MCF 10A (cell line): ENCODE measurements around the gene NNMT. TPM values are rescaled to one million over a fixed set of nuclear protein-coding genes. Genes with fewer than 3 reads are reported as not detected.

ENCODE experiments used
- BruUV-seq: library from RNA; stranded (reverse); fragments of 400-500 nt; replicated peaks from 2 replicates; lab custom pipeline; 2021; lab: Mats Ljungman, UMichigan
- CTCF ChIA-PET: fragments of 300-600 bp; sonication (Branson Sonifier 250); formaldehyde crosslinking; extraction: SDS; loops from one replicate; lab custom pipeline; 2021; ENCODE audit warnings: antibody characterized with exemption, inconsistent platforms; lab: Yijun Ruan, JAX
- POLR2A ChIA-PET: fragments of 300-600, 350-650 bp; sonication (Branson Sonifier 250); formaldehyde crosslinking; extraction: SDS; loops from one replicate; lab custom pipeline; 2020; ENCODE audit warnings: antibody characterized with exemption, inconsistent platforms; lab: Yijun Ruan, JAX
- DNase-seq: peaks from one replicate; pipeline ENCODE4 v3.0.0-alpha.2; 2018; ENCODE audit not compliant: unreplicated experiment
- H3K27ac Mint-ChIP-seq: one replicate; pipeline ENCODE4 v1.8.0; 2022; ENCODE audit warnings: mild to moderate bottlenecking, low read depth, mixed read lengths; ENCODE audit not compliant: unreplicated experiment
- H3K27me3 Mint-ChIP-seq: one replicate; pipeline ENCODE4 v1.8.0; 2022; ENCODE audit warnings: mixed read lengths; ENCODE audit not compliant: insufficient read depth, unreplicated experiment
- H3K36me3 Mint-ChIP-seq: one replicate; pipeline ENCODE4 v1.8.0; 2022; ENCODE audit warnings: mild to moderate bottlenecking, moderate library complexity, mixed read lengths; ENCODE audit not compliant: insufficient read depth, unreplicated experiment
- H3K4me1 Mint-ChIP-seq: one replicate; pipeline ENCODE4 v1.8.0; 2022; ENCODE audit warnings: mixed read lengths; ENCODE audit not compliant: insufficient read depth, unreplicated experiment
- H3K4me3 Mint-ChIP-seq: one replicate; pipeline ENCODE4 v1.8.0; 2022; ENCODE audit warnings: mild to moderate bottlenecking, moderate library complexity, mixed read lengths; ENCODE audit not compliant: unreplicated experiment
- H3K9me3 Mint-ChIP-seq: one replicate; pipeline ENCODE4 v1.8.0; 2022; ENCODE audit warnings: mixed read lengths; ENCODE audit not compliant: unreplicated experiment
- CTCF ChIP-seq: fragments of 200-600 bp; IDR thresholded peaks from one replicate; pipeline ENCODE4 v1.8.0; 2022; ENCODE audit warnings: antibody characterized with exemption, mild to moderate bottlenecking; ENCODE audit not compliant: unreplicated experiment
- intact Hi-C: fragments of 100-400 bp; cut with micrococcal nuclease; formaldehyde crosslinking; loops from 2 replicates; pipeline ENCODE4 v1.14.1; 2022
- total RNA-seq: library from RNA; stranded (reverse); gene quantifications from 2 replicates; pipeline ENCODE4 v1.2.3, GENCODE V29; 2022

NNMT gene
- total RNA-seq, 1 experiment from 2014 or later = 638 TPM

GRCh38 chr11:114342476-114342875, 46.3 kb downstream of the NNMT start:
- ChIA-PET CTCF (interaction anchor here (0.6 to 1.1 kb wide), 2 partner anchors 50 to 421 kb away, joined by 3 to 6 read pairs; no protein-coding TSS in a partner anchor), POLR2A (interaction anchor here (1.0 kb wide), 1 partner anchor 18 kb away, joined by 3 read pairs; no protein-coding TSS in a partner anchor)
- H3K27me3 Mint-ChIP-seq = no peaks in the 10 kb centered on the region
- no peaks in the 10 kb centered on the region for H3K9me3 Mint-ChIP-seq
- no peak for TF ChIP-seq CTCF
- no peak overlapping the region for H3K4me3 Mint-ChIP-seq
- DNase-seq = no peak
- peaks cover 9% of the 10 kb centered on the region for H3K4me1 Mint-ChIP-seq
- H3K36me3 Mint-ChIP-seq = no peaks in the 10 kb centered on the region
- H3K27ac Mint-ChIP-seq = no peak overlapping the region
- intact Hi-C loops = loop anchor here (5.0 to 10.0 kb wide), 2 partner anchors 350 to 422 kb away; no protein-coding TSS in a partner anchor
- no TSS peak for BruUV-seq

GRCh38 chr11:114343020-114343419, 46.8 kb downstream of the NNMT start:
- BruUV-seq = no TSS peak
- Mint-ChIP-seq H3K4me1 (peaks cover 9% of the 10 kb centered on the region), H3K4me3 (no peak overlapping the region), H3K27ac (no peak overlapping the region), H3K27me3 (no peaks in the 10 kb centered on the region), H3K9me3 (no peaks in the 10 kb centered on the region), H3K36me3 (no peaks in the 10 kb centered on the region)
- CTCF ChIA-PET = interaction anchor here (0.6 to 1.1 kb wide), 6 partner anchors 8 to 420 kb away, joined by 3 to 9 read pairs (median 3); no protein-coding TSS in a partner anchor
- DNase-seq = no peak
- POLR2A ChIA-PET = interaction anchor here (1.0 kb wide), 1 partner anchor 19 kb away, joined by 3 read pairs; no protein-coding TSS in a partner anchor
- intact Hi-C loops = loop anchor here (5.0 to 10.0 kb wide), 2 partner anchors 351 to 422 kb away; no protein-coding TSS in a partner anchor
- TF ChIP-seq CTCF = no peak

- no peak overlapping the region for H3K27ac Mint-ChIP-seq
- DNase-seq = no peak
- ChIA-PET CTCF (interaction anchor here (0.6 to 0.9 kb wide), 5 partner anchors 8 to 349 kb away, joined by 3 to 9 read pairs (median 3); no protein-coding TSS in a partner anchor), POLR2A (interaction anchor here (1.0 kb wide), 1 partner anchor 19 kb away, joined by 3 read pairs; no protein-coding TSS in a partner anchor)
- no TSS peak for BruUV-seq
- intact Hi-C loops = loop anchor here (5.0 to 10.0 kb wide), 2 partner anchors 351 to 421 kb away; no protein-coding TSS in a partner anchor
- H3K9me3 Mint-ChIP-seq = no peaks in the 10 kb centered on the region
- H3K27me3 Mint-ChIP-seq = no peaks in the 10 kb centered on the region
- H3K36me3 Mint-ChIP-seq = no peaks in the 10 kb centered on the region
- TF ChIP-seq CTCF = no peak
- H3K4me1 Mint-ChIP-seq = peaks cover 9% of the 10 kb centered on the region
- H3K4me3 Mint-ChIP-seq = no peak overlapping the region
These were observed 47.3 kb downstream of the NNMT start for GRCh38 chr11:114343493-114343892.

- POLR2A ChIA-PET = no interaction called here
These were observed 48.3 kb downstream of the NNMT start for GRCh38 chr11:114344494-114344893.

More at GRCh38 chr11:114344494-114344893, 48.3 kb downstream of the NNMT start:
- no peaks in the 10 kb centered on the region for H3K27me3 Mint-ChIP-seq
- intact Hi-C loops = loop anchor here (5.0 to 10.0 kb wide), 2 partner anchors 352 to 420 kb away; no protein-coding TSS in a partner anchor
- H3K4me3 Mint-ChIP-seq = no peak overlapping the region
- no peak for DNase-seq
- no peak for TF ChIP-seq CTCF
- no peak overlapping the region for H3K27ac Mint-ChIP-seq
- no peaks in the 10 kb centered on the region for H3K36me3 Mint-ChIP-seq
- CTCF ChIA-PET = interaction anchor here (0.6 to 1.0 kb wide), 2 partner anchors 107 to 502 kb away, joined by 3 to 4 read pairs; no protein-coding TSS in a partner anchor
- H3K9me3 Mint-ChIP-seq = no peaks in the 10 kb centered on the region
- no TSS peak for BruUV-seq
- peaks cover 14% of the 10 kb centered on the region for H3K4me1 Mint-ChIP-seq
